ENCODE results near the gene PPM1L. TPM values are rescaled to one million over a fixed set of nuclear protein-coding genes. Genes with fewer than 3 reads are reported as not detected.
A peak's percentile ranks its signal among the peaks of the same experiment; 100 is the strongest.

Gene PPM1L
- total RNA-seq, 1 donor from 2014 or later = 10.6 TPM

DNA sequence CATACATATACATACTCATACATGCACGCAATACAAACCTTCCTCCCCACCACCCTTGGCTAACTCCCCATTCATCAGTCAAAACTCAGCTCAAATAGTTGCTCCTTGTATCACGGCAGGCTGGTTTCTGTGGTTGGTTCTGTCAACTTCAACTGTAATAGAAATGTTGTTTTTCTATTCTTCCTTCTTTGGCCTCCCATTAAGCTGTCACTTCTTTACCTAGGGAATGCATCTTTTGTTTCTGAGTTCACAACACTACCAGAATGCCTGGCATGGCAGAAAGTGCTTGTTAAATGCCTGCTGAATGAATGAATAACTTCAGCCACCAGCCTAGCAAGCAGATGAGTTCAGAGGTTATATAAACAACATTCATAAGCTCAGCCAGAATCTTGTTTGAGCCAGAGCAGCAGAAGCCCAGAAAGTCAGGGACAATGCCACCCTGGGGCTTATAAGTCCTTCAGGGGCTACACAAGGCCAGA, 286.0 kb downstream of the PPM1L start:
- peaks cover 4% of the 10 kb centered on the region for H3K36me3 Mint-ChIP-seq
- peaks cover 3% of the 10 kb centered on the region for H3K9me3 Mint-ChIP-seq
- peak overlapping the region; percentile 55 for H3K27ac Mint-ChIP-seq
- H3K4me1 Mint-ChIP-seq = peaks cover 11% of the 10 kb centered on the region
- H3K4me3 Mint-ChIP-seq = no peak overlapping the region
- no peaks in the 10 kb centered on the region for H3K27me3 Mint-ChIP-seq (ENCODE audit: low read depth)
- DNase-seq (ENCODE audit: low spot score in 2 of 2, unreplicated experiment in 2 of 2) = no peak
- TF ChIP-seq, protein P1, sequence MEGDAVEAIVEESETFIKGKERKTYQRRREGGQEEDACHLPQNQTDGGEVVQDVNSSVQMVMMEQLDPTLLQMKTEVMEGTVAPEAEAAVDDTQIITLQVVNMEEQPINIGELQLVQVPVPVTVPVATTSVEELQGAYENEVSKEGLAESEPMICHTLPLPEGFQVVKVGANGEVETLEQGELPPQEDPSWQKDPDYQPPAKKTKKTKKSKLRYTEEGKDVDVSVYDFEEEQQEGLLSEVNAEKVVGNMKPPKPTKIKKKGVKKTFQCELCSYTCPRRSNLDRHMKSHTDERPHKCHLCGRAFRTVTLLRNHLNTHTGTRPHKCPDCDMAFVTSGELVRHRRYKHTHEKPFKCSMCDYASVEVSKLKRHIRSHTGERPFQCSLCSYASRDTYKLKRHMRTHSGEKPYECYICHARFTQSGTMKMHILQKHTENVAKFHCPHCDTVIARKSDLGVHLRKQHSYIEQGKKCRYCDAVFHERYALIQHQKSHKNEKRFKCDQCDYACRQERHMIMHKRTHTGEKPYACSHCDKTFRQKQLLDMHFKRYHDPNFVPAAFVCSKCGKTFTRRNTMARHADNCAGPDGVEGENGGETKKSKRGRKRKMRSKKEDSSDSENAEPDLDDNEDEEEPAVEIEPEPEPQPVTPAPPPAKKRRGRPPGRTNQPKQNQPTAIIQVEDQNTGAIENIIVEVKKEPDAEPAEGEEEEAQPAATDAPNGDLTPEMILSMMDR (IDR thresholded peaks at IDR 0.05; ENCODE audit: unreplicated experiment) = no peak

DNA sequence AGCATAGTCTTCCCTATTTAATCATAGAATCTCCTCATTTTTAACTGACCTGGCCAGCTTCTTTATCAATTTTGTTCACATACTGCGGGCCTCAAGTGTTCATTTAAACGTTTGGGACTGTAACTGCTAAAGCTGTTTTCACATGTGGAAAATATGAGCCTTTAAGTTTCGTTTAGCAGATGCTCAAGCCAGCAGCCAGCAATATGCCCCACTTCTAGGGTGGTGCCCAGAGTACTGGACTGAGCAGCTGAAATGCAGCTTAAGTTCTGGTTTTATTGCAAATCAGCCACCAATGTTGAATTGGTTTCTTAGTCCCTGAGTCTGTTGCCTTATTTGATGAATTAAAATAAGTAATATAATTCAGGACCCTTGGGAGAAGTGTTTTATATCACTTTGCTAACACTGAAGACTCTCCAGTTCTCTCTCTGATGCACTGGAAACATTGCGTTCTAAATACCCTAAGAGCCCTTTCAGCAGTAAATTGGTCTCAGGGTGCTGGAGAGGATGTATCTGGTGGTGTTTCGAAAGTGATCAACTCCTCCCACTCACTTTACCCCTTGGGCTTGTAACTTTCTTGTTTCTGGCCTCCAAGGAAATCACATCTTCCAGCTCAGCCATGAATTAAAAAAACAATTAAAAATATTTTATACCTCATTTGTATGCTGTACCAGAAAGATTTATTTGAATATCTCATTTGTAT, 287.5 kb downstream of the PPM1L start:
- Mint-ChIP-seq H3K36me3 (peaks cover 3% of the 10 kb centered on the region), H3K4me3 (no peak overlapping the region), H3K27ac (no peak overlapping the region), H3K27me3 (ENCODE audit: low read depth) (no peaks in the 10 kb centered on the region), H3K4me1 (peaks cover 10% of the 10 kb centered on the region), H3K9me3 (peaks cover 3% of the 10 kb centered on the region)
- DNase-seq (ENCODE audit: low spot score in 2 of 2, unreplicated experiment in 2 of 2) = no peak
- TF ChIP-seq, protein P1 (IDR thresholded peaks at IDR 0.05; ENCODE audit: unreplicated experiment) = no peak

DNA sequence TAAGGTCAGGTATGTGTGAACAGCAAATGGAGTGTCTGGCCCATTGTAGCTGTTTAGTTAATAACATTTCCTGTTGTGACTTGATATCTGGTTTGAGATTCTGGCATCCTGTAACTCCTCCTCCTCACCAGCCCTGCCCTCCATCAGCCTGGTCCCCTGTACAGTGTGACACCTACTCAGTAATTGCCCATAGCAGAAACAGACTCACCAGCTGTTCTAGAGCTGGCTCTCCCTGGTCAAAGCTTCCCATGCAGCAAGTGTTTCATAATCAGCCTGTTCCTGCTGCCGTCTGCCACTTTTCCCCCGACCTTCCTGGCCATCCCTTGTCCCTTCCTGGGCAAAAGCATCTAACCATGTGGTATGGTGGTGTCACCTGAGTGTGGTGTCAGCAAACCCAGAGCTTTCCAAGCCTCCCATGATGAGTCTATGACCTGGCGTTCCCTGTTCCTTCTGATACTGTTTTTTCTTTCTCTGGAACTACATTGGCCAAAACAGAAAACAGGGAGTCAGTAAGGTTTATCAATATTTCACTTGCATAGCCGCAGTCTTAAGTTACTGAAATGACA, 293.7 kb downstream of the PPM1L start:
- Mint-ChIP-seq H3K27ac (no peak overlapping the region), H3K4me1 (no peaks in the 10 kb centered on the region)
- TF ChIP-seq, protein P1 (IDR thresholded peaks at IDR 0.05; ENCODE audit: unreplicated experiment) = no peak

DNA sequence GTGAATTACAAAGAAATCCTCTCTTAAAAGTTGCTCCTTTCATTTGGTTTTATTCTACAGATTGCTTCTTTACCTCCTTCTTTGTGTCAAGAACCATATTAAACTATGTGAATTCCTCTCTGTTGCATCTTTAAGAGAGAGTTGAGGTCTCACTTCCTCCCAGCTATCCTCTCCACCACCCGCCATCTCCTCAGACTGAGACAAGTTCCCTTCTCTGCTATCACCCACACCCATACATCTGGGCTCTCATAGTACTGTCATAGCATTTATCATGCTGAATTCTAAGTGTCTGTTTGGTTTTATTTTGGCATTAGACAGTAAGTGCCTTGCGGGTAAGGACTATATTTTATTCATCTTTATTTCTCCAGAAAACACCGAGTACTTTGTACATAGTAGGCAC, 294.9 kb downstream of the PPM1L start:
- Mint-ChIP-seq H3K4me3 (no peak overlapping the region), H3K36me3 (no peaks in the 10 kb centered on the region), H3K27ac (no peak overlapping the region), H3K27me3 (ENCODE audit: low read depth) (no peaks in the 10 kb centered on the region), H3K9me3 (no peaks in the 10 kb centered on the region), H3K4me1 (no peaks in the 10 kb centered on the region)
- TF ChIP-seq, protein P1 (IDR thresholded peaks at IDR 0.05; ENCODE audit: unreplicated experiment) = no peak
- no peak for DNase-seq (ENCODE audit: low spot score in 2 of 2, unreplicated experiment in 2 of 2)

More for the DNA sequence above, 293.7 kb downstream of the PPM1L start:
- no peak for DNase-seq (ENCODE audit: low spot score in 2 of 2, unreplicated experiment in 2 of 2)
- Mint-ChIP-seq H3K9me3 (peaks cover 3% of the 10 kb centered on the region), H3K4me3 (no peak overlapping the region), H3K36me3 (peaks cover under 1% of the 10 kb centered on the region), H3K27me3 (ENCODE audit: low read depth) (no peaks in the 10 kb centered on the region)

DNA sequence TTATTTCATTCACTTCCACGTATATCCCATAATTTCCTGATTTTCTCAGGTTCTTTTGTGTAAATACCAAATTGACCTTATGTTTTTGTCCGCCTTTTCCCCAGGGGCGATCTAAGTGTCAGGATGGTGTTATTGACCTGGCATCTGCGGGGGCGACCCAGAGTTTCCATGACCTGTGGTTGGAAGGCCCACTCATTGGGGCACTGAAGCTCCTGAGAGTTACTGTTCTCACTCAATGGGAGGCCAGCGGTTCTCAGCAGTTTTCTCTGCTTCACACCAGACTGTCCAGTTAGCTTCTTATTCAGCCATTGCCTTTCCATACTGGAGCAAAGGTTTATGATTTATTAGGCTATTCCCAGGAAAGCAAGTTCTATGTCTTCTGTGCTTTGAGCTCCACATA, 295.8 kb downstream of the PPM1L start:
- H3K4me3 Mint-ChIP-seq = no peak overlapping the region
- TF ChIP-seq, protein P1 (IDR thresholded peaks at IDR 0.05; ENCODE audit: unreplicated experiment) = no peak
- no peak for DNase-seq (ENCODE audit: low spot score in 2 of 2, unreplicated experiment in 2 of 2)
- H3K9me3 Mint-ChIP-seq = no peaks in the 10 kb centered on the region
- H3K27me3 Mint-ChIP-seq (ENCODE audit: low read depth) = no peaks in the 10 kb centered on the region
- no peaks in the 10 kb centered on the region for H3K4me1 Mint-ChIP-seq
- no peak overlapping the region for H3K27ac Mint-ChIP-seq
- H3K36me3 Mint-ChIP-seq = no peaks in the 10 kb centered on the region
